Temporal lobe (tissue), 2 donors: ENCODE measurements around the gene HTATSF1. TPM values are rescaled to one million over a fixed set of nuclear protein-coding genes. Genes with fewer than 3 reads are reported as not detected.

ENCODE experiments used
- small RNA-seq: library from RNA; depleted of rRNA; stranded (forward); fragments of <200 nt; gene quantifications from one replicate; pipeline ENCODE3, GENCODE V24; 2014; ENCODE audit warnings: low replicate concordance
- total RNA-seq: library from RNA; depleted of rRNA; stranded (reverse); fragments of >200 nt; gene quantifications from one replicate; pipeline ENCODE4 v1.2.3, GENCODE V29; 2014

Gene HTATSF1
- total RNA-seq, 1 donor from 2014 or later, result 72.8 TPM

Small RNA genes within 50 kb of the gene (small RNA-seq; reads per million reads assigned to genes)
- not detected for gene MIR934

Other genes with a start within 250 kb of the HTATSF1 start
- 0.98 TPM for gene MAP7D3, start 246.2 kb upstream of the HTATSF1 start, total RNA-seq
- not detected for gene ADGRG4, start 196.6 kb upstream of the HTATSF1 start, total RNA-seq
- gene BRS3, start 9.6 kb upstream of the HTATSF1 start, total RNA-seq, result 0.49 TPM
- not detected for gene VGLL1, start 34.6 kb downstream of the HTATSF1 start, total RNA-seq
- gene CD40LG, start 150.6 kb downstream of the HTATSF1 start, total RNA-seq, result not detected